ENCODE results near the gene PTPDC1.

Gene PTPDC1

GRCh38 chr9:94156348-94157049, 72.2 kb downstream of the PTPDC1 start:
- no peaks in the 10 kb centered on the region for H3K36me3 ChIP-seq (ENCODE audit: control insufficient read depth, insufficient read depth, low read length)
- H3K9me3 ChIP-seq (ENCODE audit: control insufficient read depth, low read length), result no peaks in the 10 kb centered on the region
- H3K4me3 ChIP-seq (ENCODE audit: extremely low read depth, insufficient read depth, low read length, poor library complexity, severe bottlenecking), result no peak overlapping the region
- 94 to 96% methylated on average over 10 to 11 of the region's 11 CpGs for WGBS, 2 experiments (ENCODE audit: insufficient coverage in 2 of 2)
- peaks cover 3% of the 10 kb centered on the region for H3K4me1 ChIP-seq (ENCODE audit: control insufficient read depth, insufficient read depth, low read length, poor library complexity, severe bottlenecking)
- H3K27ac ChIP-seq (ENCODE audit: low read depth, low read length, severe bottlenecking), result no peak overlapping the region

- Histone ChIP-seq H3K27ac (ENCODE audit: low read depth, low read length, severe bottlenecking) (no peak overlapping the region), H3K9me3 (ENCODE audit: control insufficient read depth, low read length) (no peaks in the 10 kb centered on the region), H3K4me3 (ENCODE audit: extremely low read depth, insufficient read depth, low read length, poor library complexity, severe bottlenecking) (no peak overlapping the region), H3K4me1 (ENCODE audit: control insufficient read depth, insufficient read depth, low read length, poor library complexity, severe bottlenecking) (no peaks in the 10 kb centered on the region), H3K36me3 (ENCODE audit: control insufficient read depth, insufficient read depth, low read length) (no peaks in the 10 kb centered on the region)
- 84 to 96% methylated on average over 7 to 9 of the region's 10 CpGs for WGBS, 2 experiments (ENCODE audit: insufficient coverage in 2 of 2)
Measured at GRCh38 chr9:94157050-94157801, 73.0 kb downstream of the PTPDC1 start.

Data from mesodermal cell (in vitro differentiated cells).